IgD-negative memory B cell (primary cell): ENCODE results near the gene ENAM. TPM values are rescaled to one million over a fixed set of nuclear protein-coding genes. Genes with fewer than 3 reads are reported as not detected.
A peak's percentile ranks its signal among the peaks of the same experiment; 100 is the strongest.
"Not testable (repeated sequence)": the region's sequence is repeated elsewhere in the genome, so short reads cannot be mapped to it uniquely, and the experiment has no call there.

Experiments
- H3K27ac Mint-ChIP-seq, 3 donors: one replicate each; pipeline ENCODE4 v1.8.0; 2020 to 2022; ENCODE audit warnings: mild to moderate bottlenecking in 3 of 3, mixed read lengths in 3 of 3, moderate library complexity in 1 of 3
- H3K27me3 Mint-ChIP-seq: one replicate; pipeline ENCODE4 v1.8.0; 2021; ENCODE audit warnings: mixed read lengths
- H3K36me3 Mint-ChIP-seq: one replicate; pipeline ENCODE4 v1.8.0; 2020; ENCODE audit warnings: mild to moderate bottlenecking, mixed read lengths
- H3K4me1 Mint-ChIP-seq, 3 donors: one replicate each; pipeline ENCODE4 v1.8.0; 2020 to 2022; ENCODE audit warnings: mixed read lengths in 3 of 3, mild to moderate bottlenecking in 1 of 3
- H3K4me3 Mint-ChIP-seq, 4 donors: one replicate each; pipeline ENCODE4 v1.8.0; 2020 to 2022; ENCODE audit warnings: mild to moderate bottlenecking in 4 of 4, mixed read lengths in 4 of 4, moderate library complexity in 3 of 4
- H3K9me3 Mint-ChIP-seq, 3 donors: one replicate each; pipeline ENCODE4 v1.8.0; 2020 to 2021; ENCODE audit warnings: mixed read lengths in 3 of 3, mild to moderate bottlenecking in 1 of 3
- polyA plus RNA-seq: library from polyadenylated mRNA; unstranded; fragments of 300-500 nt; fragmentation: Illumina TruSeq; gene quantifications from one replicate; pipeline ENCODE4 v1.2.3, GENCODE V29; 2021

The ENAM gene
- polyA plus RNA-seq, 1 donor from 2014 or later: 1.7 TPM

GRCh38 chr4:70651864-70652506 lies 23.4 kb downstream of the ENAM start:
- Mint-ChIP-seq H3K36me3 (no peaks in the 10 kb centered on the region), H3K4me1 (peaks cover 7 to 18% (median 11%) of the 10 kb centered on the region in 3 donors), H3K27me3 (peaks cover 2% of the 10 kb centered on the region), H3K4me3 (no peak overlapping the region), H3K9me3 (no peaks in the 10 kb centered on the region), H3K27ac (peak overlapping the region in 1 of 3 donors; percentile 64)

- Mint-ChIP-seq H3K27me3 (no peaks in the 10 kb centered on the region), H3K4me3 (no peak overlapping the region), H3K9me3 (no peaks in the 10 kb centered on the region), H3K4me1 (peaks cover 15 to 24% (median 19%) of the 10 kb centered on the region in 3 donors), H3K36me3 (peaks cover 2% of the 10 kb centered on the region), H3K27ac (peak overlapping the region in 1 of 3 donors; percentile 3)
These were observed 26.1 kb downstream of the ENAM start for GRCh38 chr4:70654605-70655011.

- Mint-ChIP-seq H3K4me3 (peak overlapping the region in 1 of 4 donors; percentile 5), H3K27me3 (no peaks in the 10 kb centered on the region), H3K27ac (peak overlapping the region in 2 of 3 donors; percentile 7 to 41), H3K36me3 (peaks cover 5% of the 10 kb centered on the region), H3K4me1 (peaks cover 18 to 28% (median 20%) of the 10 kb centered on the region in 3 donors), H3K9me3 (no peaks in the 10 kb centered on the region)
These were observed 28.8 kb downstream of the ENAM start for GRCh38 chr4:70657326-70657725.

GRCh38 chr4:70658418-70658817 lies 29.9 kb downstream of the ENAM start:
- Mint-ChIP-seq H3K36me3 (peaks cover 5% of the 10 kb centered on the region), H3K9me3 (no peaks in the 10 kb centered on the region), H3K27me3 (no peaks in the 10 kb centered on the region), H3K27ac (peak overlapping the region; percentile 0 to 88 (median 17)), H3K4me1 (peaks cover 18 to 28% (median 20%) of the 10 kb centered on the region in 3 donors), H3K4me3 (peak overlapping the region in 2 of 4 donors; percentile 61 to 72)

GRCh38 chr4:70660106-70660505 lies 31.6 kb downstream of the ENAM start:
- H3K27me3 Mint-ChIP-seq: no peaks in the 10 kb centered on the region
- H3K4me1 Mint-ChIP-seq: peaks cover 18 to 28% (median 22%) of the 10 kb centered on the region in 3 donors
- peak overlapping the region; percentile 23 to 67 (median 62) for H3K4me3 Mint-ChIP-seq
- peak overlapping the region in 2 of 3 donors; percentile 29 to 67 for H3K27ac Mint-ChIP-seq
- peaks cover 5% of the 10 kb centered on the region for H3K36me3 Mint-ChIP-seq
- no peaks in the 10 kb centered on the region for H3K9me3 Mint-ChIP-seq

GRCh38 chr4:70661309-70661922 lies 32.9 kb downstream of the ENAM start:
- Mint-ChIP-seq H3K4me1 (peaks cover 21 to 30% (median 22%) of the 10 kb centered on the region in 3 donors), H3K27ac (peak overlapping the region in 2 of 3 donors; percentile 26 to 31), H3K4me3 (peak overlapping the region; percentile 67 to 89 (median 84))
- not testable (repeated sequence) for H3K9me3 Mint-ChIP-seq, H3K27me3 Mint-ChIP-seq, H3K36me3 Mint-ChIP-seq

- H3K4me3 Mint-ChIP-seq: peak within 1 kb of the TSS; percentile 87 to 94 (median 90)
- peaks cover 7% of the 10 kb centered on the region for H3K36me3 Mint-ChIP-seq
- H3K27me3 Mint-ChIP-seq: no peaks in the 10 kb centered on the region
- H3K4me1 Mint-ChIP-seq: peaks cover 36 to 39% (median 37%) of the 10 kb centered on the region in 3 donors
- peak within 1 kb of the TSS; percentile 1 to 39 (median 13) for H3K27ac Mint-ChIP-seq
- no peaks in the 10 kb centered on the region for H3K9me3 Mint-ChIP-seq
These were observed 37.8 kb downstream of the ENAM start, which contains the start of gene JCHAIN for GRCh38 chr4:70666369-70666768. Gene JCHAIN (minus strand): TSS chr4:70666508. CDS start chr4:70666490, 18 bp downstream.

- H3K9me3 Mint-ChIP-seq: no peaks in the 10 kb centered on the region
- peak overlapping the region; percentile 12 to 80 (median 76) for H3K27ac Mint-ChIP-seq
- peak overlapping the region in 3 of 4 donors; percentile 65 to 88 (median 87) for H3K4me3 Mint-ChIP-seq
- H3K27me3 Mint-ChIP-seq: no peaks in the 10 kb centered on the region
- peaks cover 7% of the 10 kb centered on the region for H3K36me3 Mint-ChIP-seq
- peaks cover 32 to 40% (median 39%) of the 10 kb centered on the region in 3 donors for H3K4me1 Mint-ChIP-seq
These were observed 39.4 kb downstream of the ENAM start for GRCh38 chr4:70667740-70668535.

GRCh38 chr4:70670332-70671014 lies 41.9 kb downstream of the ENAM start:
- H3K36me3 Mint-ChIP-seq: peaks cover 7% of the 10 kb centered on the region
- peak overlapping the region in 2 of 4 donors; percentile 49 to 67 for H3K4me3 Mint-ChIP-seq
- H3K4me1 Mint-ChIP-seq: peaks cover 35 to 47% (median 36%) of the 10 kb centered on the region in 3 donors
- H3K27me3 Mint-ChIP-seq: no peaks in the 10 kb centered on the region
- peak overlapping the region in 2 of 3 donors; percentile 66 to 78 for H3K27ac Mint-ChIP-seq
- no peaks in the 10 kb centered on the region for H3K9me3 Mint-ChIP-seq

GRCh38 chr4:70671091-70671490 lies 42.5 kb downstream of the ENAM start:
- Mint-ChIP-seq H3K27ac (peak overlapping the region in 2 of 3 donors; percentile 66 to 78), H3K27me3 (no peaks in the 10 kb centered on the region), H3K4me1 (peaks cover 41 to 52% (median 42%) of the 10 kb centered on the region in 3 donors), H3K4me3 (peak overlapping the region in 3 of 4 donors; percentile 49 to 72 (median 67)), H3K9me3 (no peaks in the 10 kb centered on the region), H3K36me3 (peaks cover 7% of the 10 kb centered on the region)

- Mint-ChIP-seq H3K9me3 (no peaks in the 10 kb centered on the region), H3K36me3 (peaks cover 3% of the 10 kb centered on the region), H3K4me3 (no peak overlapping the region), H3K4me1 (peaks cover 49 to 58% (median 50%) of the 10 kb centered on the region in 3 donors), H3K27ac (no peak overlapping the region), H3K27me3 (no peaks in the 10 kb centered on the region)
These were observed 45.6 kb downstream of the ENAM start for GRCh38 chr4:70674191-70674590.

- H3K27ac Mint-ChIP-seq: no peak overlapping the region
These were observed 46.2 kb downstream of the ENAM start for GRCh38 chr4:70674731-70675130.

GRCh38 chr4:70676554-70677090 lies 48.1 kb downstream of the ENAM start:
- Mint-ChIP-seq H3K9me3 (no peaks in the 10 kb centered on the region), H3K27me3 (no peaks in the 10 kb centered on the region), H3K36me3 (no peaks in the 10 kb centered on the region), H3K4me3 (peak overlapping the region; percentile 10 to 83 (median 37)), H3K27ac (peak overlapping the region in 1 of 3 donors; percentile 4), H3K4me1 (peaks cover 52 to 62% (median 57%) of the 10 kb centered on the region in 3 donors)

More at GRCh38 chr4:70674731-70675130, 46.2 kb downstream of the ENAM start:
- Mint-ChIP-seq H3K4me3 (no peak overlapping the region), H3K36me3 (peaks cover 3% of the 10 kb centered on the region), H3K9me3 (no peaks in the 10 kb centered on the region), H3K27me3 (no peaks in the 10 kb centered on the region), H3K4me1 (peaks cover 54 to 61% (median 55%) of the 10 kb centered on the region in 3 donors)
